HL-60 (cell line): Measurements from ENCODE around the gene SETD3.

ENCODE experiments used
- CTCF ChIP-seq: IDR thresholded peaks from one replicate; pipeline ENCODE4 v1.5.1; 2011; ENCODE audit warnings: low read length, control low read depth, inconsistent platforms; ENCODE audit not compliant: insufficient read depth
- GABPA ChIP-seq: IDR thresholded peaks from 2 replicates; pipeline ENCODE4 v1.6.1; 2012; ENCODE audit warnings: low read depth
- POLR2AphosphoS5 ChIP-seq: IDR thresholded peaks from 2 replicates; pipeline ENCODE4 v1.6.1; 2012; ENCODE audit warnings: low read depth
- REST ChIP-seq: IDR thresholded peaks from 2 replicates; pipeline ENCODE4 v1.6.1; 2012; ENCODE audit warnings: low read depth; ENCODE audit not compliant: insufficient replicate concordance
- SPI1 ChIP-seq: IDR thresholded peaks from 2 replicates; pipeline ENCODE4 v1.6.1; 2012; ENCODE audit warnings: low read depth, mild to moderate bottlenecking, borderline replicate concordance

GRCh38 chr14:99402950-99403349 is 77.7 kb downstream of the SETD3 start:
- TF ChIP-seq CTCF (no peak), GABPA (no peak), POLR2AphosphoS5 (no peak), REST (no peak), SPI1 (no peak)
